ENCODE results near the gene OR5H14. TPM values are rescaled to one million over a fixed set of nuclear protein-coding genes. Genes with fewer than 3 reads are reported as not detected.

The OR5H14 gene
- total RNA-seq = not detected in 2 replicates

DNA sequence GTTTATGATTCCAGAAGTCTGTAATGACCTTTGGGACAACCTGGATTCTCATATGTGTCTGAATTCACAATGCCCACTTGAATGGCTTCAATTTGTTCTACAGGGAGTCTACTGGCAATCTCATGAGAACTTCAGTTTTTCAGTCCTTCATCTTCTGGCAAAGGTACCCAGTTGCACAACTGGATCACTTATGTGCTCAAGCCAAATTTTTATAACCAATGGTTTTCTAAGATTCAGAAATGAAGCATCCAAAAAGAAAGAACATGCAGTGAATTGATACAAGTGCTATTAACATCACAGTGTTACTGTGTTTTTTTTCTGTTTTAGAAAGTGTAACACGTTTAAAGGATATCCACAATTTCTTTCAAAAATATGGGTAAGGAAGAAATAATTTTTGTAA lies at the start of gene OR5H14:
TSS of gene OR5H14 (plus strand) at position 301 of the 400 bp plus-strand sequence. CDS start 1,907 bp downstream, outside the sequence.

GRCh38 chr3:98130421-98130820 lies 16.9 kb upstream of the OR5H14 start, which contains the start of gene OR5H1:
Gene OR5H1 (plus strand): TSS chr3:98130721. CDS start chr3:98132698, 1,977 bp downstream.

DNA sequence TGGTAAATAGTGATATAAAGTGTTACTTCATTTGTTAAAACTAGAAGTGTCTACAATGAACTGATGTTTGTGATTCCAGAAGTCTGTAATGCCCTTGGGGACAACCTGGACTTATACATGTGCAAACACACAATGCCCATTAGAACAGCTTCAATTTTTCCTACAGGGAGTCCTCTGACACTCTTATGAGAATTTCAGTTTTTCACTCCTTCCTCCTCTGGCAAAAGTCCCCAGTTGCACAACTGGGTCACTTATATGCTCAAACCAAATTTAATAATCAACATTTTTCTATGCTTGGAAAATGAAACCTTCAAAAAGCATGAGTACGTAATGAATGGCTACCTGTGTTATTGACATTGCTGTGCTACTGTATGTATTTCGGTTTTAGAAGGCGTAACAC lies 19.1 kb downstream of the OR5H14 start, which contains the start of gene OR5H15:
TSS of gene OR5H15 (plus strand) at position 301 of the 400 bp plus-strand sequence. CDS start 2,004 bp downstream, outside the sequence.

Other genes starting within 250 kb of the OR5H14 start
- 52.2 and 67.3 TPM in 2 replicates for gene RIOX2, start 175.0 kb upstream of the OR5H14 start, total RNA-seq
- gene GABRR3, start 112.2 kb upstream of the OR5H14 start, total RNA-seq = not detected in 2 replicates
- gene OR5AC2, start 60.3 kb upstream of the OR5H14 start, total RNA-seq = not detected in 2 replicates
- not detected in 2 replicates for gene OR5H1, start 16.8 kb upstream of the OR5H14 start, total RNA-seq
- gene OR5H15, start 19.2 kb downstream of the OR5H14 start, total RNA-seq = not detected in 2 replicates
- not detected in 2 replicates for gene OR5H6, start 116.8 kb downstream of the OR5H14 start, total RNA-seq
- not detected in 2 replicates for gene OR5H2, start 135.0 kb downstream of the OR5H14 start, total RNA-seq
- gene OR5K4, start 206.4 kb downstream of the OR5H14 start, total RNA-seq = not detected in 2 replicates
- not detected in 2 replicates for gene OR5K3, start 243.2 kb downstream of the OR5H14 start, total RNA-seq

Data from placental epithelial cell (primary cell).